A673 (cell line): ENCODE results near the gene PTK7.

Experiments used
- EZH2 ChIP-seq: fragments of 200-600 bp; sonication (generic); IDR thresholded peaks from 2 replicates; pipeline ENCODE4 v1.6.1; 2017; ENCODE audit warnings: borderline replicate concordance, low read depth, mild to moderate bottlenecking, mixed read lengths, antibody characterized with exemption, low read length; ENCODE audit not compliant: poor library complexity, severe bottlenecking
- TF ChIP-seq, protein P1 (sequence below): fragments of 300-800, 200-600 bp; sonication (generic); conservative IDR thresholded peaks from 2 replicates; pipeline ENCODE4 v1.5.1; 2017; ENCODE audit warnings: low read depth, mild to moderate bottlenecking, antibody characterized with exemption, low read length, moderate library complexity, mixed read lengths

GRCh38 chr6:43095939-43096338 is 19.8 kb downstream of the PTK7 start:
- TF ChIP-seq, protein P1, sequence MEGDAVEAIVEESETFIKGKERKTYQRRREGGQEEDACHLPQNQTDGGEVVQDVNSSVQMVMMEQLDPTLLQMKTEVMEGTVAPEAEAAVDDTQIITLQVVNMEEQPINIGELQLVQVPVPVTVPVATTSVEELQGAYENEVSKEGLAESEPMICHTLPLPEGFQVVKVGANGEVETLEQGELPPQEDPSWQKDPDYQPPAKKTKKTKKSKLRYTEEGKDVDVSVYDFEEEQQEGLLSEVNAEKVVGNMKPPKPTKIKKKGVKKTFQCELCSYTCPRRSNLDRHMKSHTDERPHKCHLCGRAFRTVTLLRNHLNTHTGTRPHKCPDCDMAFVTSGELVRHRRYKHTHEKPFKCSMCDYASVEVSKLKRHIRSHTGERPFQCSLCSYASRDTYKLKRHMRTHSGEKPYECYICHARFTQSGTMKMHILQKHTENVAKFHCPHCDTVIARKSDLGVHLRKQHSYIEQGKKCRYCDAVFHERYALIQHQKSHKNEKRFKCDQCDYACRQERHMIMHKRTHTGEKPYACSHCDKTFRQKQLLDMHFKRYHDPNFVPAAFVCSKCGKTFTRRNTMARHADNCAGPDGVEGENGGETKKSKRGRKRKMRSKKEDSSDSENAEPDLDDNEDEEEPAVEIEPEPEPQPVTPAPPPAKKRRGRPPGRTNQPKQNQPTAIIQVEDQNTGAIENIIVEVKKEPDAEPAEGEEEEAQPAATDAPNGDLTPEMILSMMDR: no peak
- no peak for TF ChIP-seq EZH2
